ENCODE data around the gene HSPB8. TPM values are rescaled to one million over a fixed set of nuclear protein-coding genes. Genes with fewer than 3 reads are reported as not detected.

HSPB8 gene
- total RNA-seq, 3 donors from 2014 or later, result 4.7 to 232 (median 10.4) TPM

- TF ChIP-seq, protein P1, sequence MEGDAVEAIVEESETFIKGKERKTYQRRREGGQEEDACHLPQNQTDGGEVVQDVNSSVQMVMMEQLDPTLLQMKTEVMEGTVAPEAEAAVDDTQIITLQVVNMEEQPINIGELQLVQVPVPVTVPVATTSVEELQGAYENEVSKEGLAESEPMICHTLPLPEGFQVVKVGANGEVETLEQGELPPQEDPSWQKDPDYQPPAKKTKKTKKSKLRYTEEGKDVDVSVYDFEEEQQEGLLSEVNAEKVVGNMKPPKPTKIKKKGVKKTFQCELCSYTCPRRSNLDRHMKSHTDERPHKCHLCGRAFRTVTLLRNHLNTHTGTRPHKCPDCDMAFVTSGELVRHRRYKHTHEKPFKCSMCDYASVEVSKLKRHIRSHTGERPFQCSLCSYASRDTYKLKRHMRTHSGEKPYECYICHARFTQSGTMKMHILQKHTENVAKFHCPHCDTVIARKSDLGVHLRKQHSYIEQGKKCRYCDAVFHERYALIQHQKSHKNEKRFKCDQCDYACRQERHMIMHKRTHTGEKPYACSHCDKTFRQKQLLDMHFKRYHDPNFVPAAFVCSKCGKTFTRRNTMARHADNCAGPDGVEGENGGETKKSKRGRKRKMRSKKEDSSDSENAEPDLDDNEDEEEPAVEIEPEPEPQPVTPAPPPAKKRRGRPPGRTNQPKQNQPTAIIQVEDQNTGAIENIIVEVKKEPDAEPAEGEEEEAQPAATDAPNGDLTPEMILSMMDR (IDR thresholded peaks at IDR 0.05), result no peak
- DNase-seq (no peak), ATAC-seq (no peak)
- intact Hi-C loops (cut with DNase I, micrococcal nuclease), result no loop called here
- Histone ChIP-seq H3K36me3 (ENCODE audit: low read depth) (no peaks in the 10 kb centered on the region), H3K9me3 (no peaks in the 10 kb centered on the region), H3K4me3 (no peak overlapping the region), H3K4me1 (ENCODE audit: low read depth) (no peaks in the 10 kb centered on the region)
These were observed 23.8 kb downstream of the HSPB8 start for GRCh38 chr12:119202544-119202943.

DNA sequence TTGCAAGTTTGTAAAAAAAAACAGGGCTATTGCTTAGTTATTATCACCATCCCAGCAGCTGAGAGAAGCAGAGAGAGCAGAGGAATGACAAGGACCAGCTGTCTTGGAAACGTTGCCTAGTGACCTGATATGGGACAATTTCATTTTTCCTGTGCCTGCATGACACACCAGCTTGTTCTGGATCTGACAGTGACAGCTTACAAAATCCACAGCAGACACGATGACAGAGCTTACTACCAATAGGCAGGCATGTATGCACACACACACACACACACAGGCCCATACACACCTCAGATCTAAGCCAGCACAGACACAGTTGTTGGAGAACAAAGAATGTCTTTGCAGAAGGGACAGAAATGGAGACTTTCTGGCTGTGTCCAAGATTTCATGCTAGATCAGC is 25.4 kb downstream of the HSPB8 start:
- TF ChIP-seq, protein P1 (IDR thresholded peaks at IDR 0.05), result no peak
- Histone ChIP-seq H3K36me3 (ENCODE audit: low read depth) (no peaks in the 10 kb centered on the region), H3K9me3 (no peaks in the 10 kb centered on the region), H3K4me1 (ENCODE audit: low read depth) (no peaks in the 10 kb centered on the region), H3K4me3 (no peak overlapping the region)
- intact Hi-C loops (cut with DNase I, micrococcal nuclease), result no loop called here
- DNase-seq (no peak), ATAC-seq (no peak)

GRCh38 chr12:119204671-119205285 is 26.0 kb downstream of the HSPB8 start:
- DNase-seq (no peak), ATAC-seq (no peak)
- H3K4me3 ChIP-seq, result no peak overlapping the region
- no peaks in the 10 kb centered on the region for H3K36me3 ChIP-seq (ENCODE audit: low read depth)
- TF ChIP-seq, protein P1 (IDR thresholded peaks at IDR 0.05), result no peak
- H3K4me1 ChIP-seq (ENCODE audit: low read depth), result no peaks in the 10 kb centered on the region
- H3K9me3 ChIP-seq, result no peaks in the 10 kb centered on the region
- intact Hi-C loops (cut with DNase I, micrococcal nuclease), result no loop called here

DNA sequence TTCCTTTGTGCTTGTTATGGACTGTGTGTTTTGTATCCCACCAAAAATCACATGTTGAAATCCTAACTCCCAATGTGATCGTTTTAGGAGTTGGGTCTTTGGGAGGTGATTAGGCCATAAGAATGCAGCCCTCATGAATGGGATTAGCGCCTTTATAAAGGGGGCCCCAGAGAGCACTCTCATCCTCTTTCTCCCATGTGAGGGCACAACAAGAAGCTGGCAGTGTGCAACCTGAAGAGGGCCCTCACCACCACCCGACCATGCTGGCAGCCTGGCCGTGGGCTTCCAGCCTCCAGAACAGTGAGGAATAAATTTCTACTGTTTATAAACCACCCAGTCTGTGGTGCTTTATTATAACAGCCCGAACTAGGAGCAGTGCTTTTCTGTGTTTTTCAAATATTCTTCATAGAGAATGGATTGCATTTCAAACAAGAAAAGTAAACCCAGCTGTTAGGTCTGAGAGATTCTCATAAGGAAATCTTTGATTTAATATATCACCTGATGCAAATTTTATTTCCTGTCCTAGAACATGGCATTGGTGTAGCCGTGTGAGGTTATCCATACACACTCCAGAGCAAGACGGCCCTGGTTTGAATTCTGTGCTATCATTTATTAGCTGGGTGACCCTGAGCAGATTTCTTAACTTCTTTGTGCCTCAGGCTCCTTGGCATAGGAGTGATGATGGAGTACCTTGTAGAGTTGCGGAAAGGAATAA is 27.8 kb downstream of the HSPB8 start:
- H3K4me3 ChIP-seq, result no peak overlapping the region
- H3K9me3 ChIP-seq, result no peaks in the 10 kb centered on the region
- DNase-seq (no peak), ATAC-seq (no peak)
- intact Hi-C loops (cut with DNase I, micrococcal nuclease), result no loop called here
- TF ChIP-seq, protein P1 (IDR thresholded peaks at IDR 0.05), result no peak
- H3K36me3 ChIP-seq (ENCODE audit: low read depth), result no peaks in the 10 kb centered on the region
- no peaks in the 10 kb centered on the region for H3K4me1 ChIP-seq (ENCODE audit: low read depth)

DNA sequence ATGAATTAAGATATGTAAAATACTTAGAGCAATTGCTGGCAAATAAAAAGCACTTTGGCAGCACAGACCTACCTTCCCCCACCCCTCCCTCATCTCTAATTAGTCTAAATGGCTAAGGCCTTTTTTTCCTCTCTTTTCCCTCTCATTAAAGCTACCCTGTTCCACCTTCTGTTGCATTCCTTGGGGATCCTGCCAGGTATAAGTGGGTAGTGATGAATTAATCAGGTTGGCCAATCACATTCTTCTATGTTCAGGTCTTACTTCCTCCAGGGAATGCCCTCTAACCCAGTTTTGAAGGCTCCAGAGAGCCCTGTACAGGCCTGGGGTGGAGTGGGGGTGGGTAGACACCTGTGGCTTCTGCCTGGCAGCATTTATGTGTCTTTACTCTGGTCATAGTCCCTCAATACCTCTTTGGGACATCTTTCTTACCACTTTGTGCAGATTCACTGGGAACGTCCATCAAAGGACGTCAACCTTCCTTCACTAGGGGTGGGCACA is 28.4 kb downstream of the HSPB8 start:
- ATAC-seq (no peak), DNase-seq (no peak)
- no peak overlapping the region for H3K4me3 ChIP-seq
- no peaks in the 10 kb centered on the region for H3K4me1 ChIP-seq (ENCODE audit: low read depth)
- intact Hi-C loops (cut with DNase I, micrococcal nuclease), result no loop called here
- TF ChIP-seq, protein P1 (IDR thresholded peaks at IDR 0.05), result no peak
- H3K9me3 ChIP-seq, result no peaks in the 10 kb centered on the region
- no peaks in the 10 kb centered on the region for H3K36me3 ChIP-seq (ENCODE audit: low read depth)

All from mucosa of descending colon (tissue), 3 donors.